K562 (cell line): ENCODE measurements around the gene ECE2.

Experiments
- ATF1 ChIP-seq, 2 experiments: fragments of 450-650 bp in 1 of 2; IDR thresholded peaks; 2 replicates each; pipeline ENCODE4 v1.6.1; 2016; ENCODE audit warnings: missing compliant biosample characterization in 1 of 2, missing genetic modification characterization in 1 of 2
- CBFB ChIP-seq: sonication (generic); formaldehyde crosslinking; IDR thresholded peaks from 2 replicates; pipeline ENCODE4 v1.4.0; 2020; ENCODE audit warnings: mild to moderate bottlenecking, missing genetic modification reagents
- MXD1 ChIP-seq: fragments of 250-450 bp; sonication (Bioruptor Pico); IDR thresholded peaks from 2 replicates; pipeline ENCODE4 v1.8.0; 2021; ENCODE audit warnings: borderline replicate concordance, mild to moderate bottlenecking, moderate library complexity; ENCODE audit not compliant: poor library complexity, severe bottlenecking
- RFX5 ChIP-seq: IDR thresholded peaks from 2 replicates; pipeline ENCODE4 v1.6.1; 2011; ENCODE audit warnings: low read depth, mild to moderate bottlenecking, improper control_type of control experiment, low read length
- ZBTB33 ChIP-seq: sonication (generic); formaldehyde crosslinking; IDR thresholded peaks from 2 replicates; pipeline ENCODE4 v1.8.1; 2023; ENCODE audit warnings: mild to moderate bottlenecking, missing genetic modification reagents
- ZNF197 ChIP-seq: fragments of 200-800 bp; sonication (Bioruptor generic); IDR thresholded peaks from 2 replicates; pipeline ENCODE4 v1.6.1; 2016; ENCODE audit warnings: low read depth, missing genetic modification characterization, missing compliant biosample characterization

- TF ChIP-seq ZBTB33 (CRISPR knock-in tag) (no peak), ATF1 (CRISPR knock-in tag; IDR thresholded peaks at IDR 0.05) (no peak), ATF1 (tag; IDR thresholded peaks at IDR 0.05) (no peak), ZNF197 (CRISPR knock-in tag) (no peak), RFX5 (no peak), MXD1 (CRISPR knock-in tag) (no peak), CBFB (CRISPR knock-in tag) (no peak)
Measured at GRCh38 chr3:184250167-184250828, 25.5 kb upstream of the ECE2 start.
